HG03469 (cell line): ENCODE results near the gene ASTN2.

Experiments used
- ATAC-seq: cut with Tn5 transposase; IDR thresholded peaks from one replicate; pipeline ENCODE4 v1.9.1; 2021; ENCODE audit warnings: mild to moderate bottlenecking, moderate library complexity, moderate number of reproducible peaks; ENCODE audit not compliant: unreplicated experiment

ASTN2 gene

GRCh38 chr9:117416856-117417255, 2.0 kb upstream of the ASTN2 start:
- no peak for ATAC-seq

GRCh38 chr9:117415358-117415914, 579 bp upstream of the ASTN2 start:
- no peak for ATAC-seq

- no peak for ATAC-seq
Measured at GRCh38 chr9:117414220-117414905, 494 bp downstream of the ASTN2 start.

- no peak for ATAC-seq
Measured at GRCh38 chr9:117413346-117414219, 1.3 kb downstream of the ASTN2 start.

- no peak for ATAC-seq
Measured at GRCh38 chr9:117412841-117413240, 2.0 kb downstream of the ASTN2 start.

- no peak for ATAC-seq
Measured at GRCh38 chr9:117412006-117412715, 2.7 kb downstream of the ASTN2 start.

- ATAC-seq = no peak
Measured at GRCh38 chr9:117411547-117411946, 3.3 kb downstream of the ASTN2 start.

- ATAC-seq = no peak
Measured at GRCh38 chr9:117409321-117409720, 5.5 kb downstream of the ASTN2 start.

- no peak for ATAC-seq
Measured at GRCh38 chr9:117407436-117408022, 7.3 kb downstream of the ASTN2 start.

- no peak for ATAC-seq
Measured at GRCh38 chr9:117405950-117406705, 8.7 kb downstream of the ASTN2 start.

GRCh38 chr9:117403848-117404247, 11.0 kb downstream of the ASTN2 start:
- no peak for ATAC-seq

- ATAC-seq = no peak
Measured at GRCh38 chr9:117403403-117403811, 11.4 kb downstream of the ASTN2 start.

GRCh38 chr9:117400171-117400570, 14.7 kb downstream of the ASTN2 start:
- ATAC-seq = no peak

GRCh38 chr9:117395151-117395650, 19.7 kb downstream of the ASTN2 start:
- no peak for ATAC-seq

GRCh38 chr9:117394655-117395054, 20.2 kb downstream of the ASTN2 start:
- ATAC-seq = no peak

GRCh38 chr9:117392992-117393391, 21.9 kb downstream of the ASTN2 start:
- ATAC-seq = no peak

- no peak for ATAC-seq
Measured at GRCh38 chr9:117387422-117387821, 27.4 kb downstream of the ASTN2 start.

GRCh38 chr9:117379341-117379740, 35.5 kb downstream of the ASTN2 start:
- ATAC-seq = no peak

GRCh38 chr9:117377046-117377445, 37.8 kb downstream of the ASTN2 start:
- no peak for ATAC-seq

GRCh38 chr9:117375956-117376355, 38.9 kb downstream of the ASTN2 start:
- ATAC-seq = no peak
